Lower lobe of right lung (tissue), 2 donors: ENCODE data around the gene NEMP1. TPM values are rescaled to one million over a fixed set of nuclear protein-coding genes. Genes with fewer than 3 reads are reported as not detected.
A peak's percentile ranks its signal among the peaks of the same experiment; 100 is the strongest.
"Not testable (repeated sequence)": the region's sequence is repeated elsewhere in the genome, so short reads cannot be mapped to it uniquely, and the experiment has no call there.

ENCODE experiments used
- ATAC-seq, 2 donors: fragments of 200-7000 bp; cut with Tn5 transposase; one replicate each; pipeline ENCODE4 v1.9.1; 2020 to 2022; ENCODE audit warnings: mild to moderate bottlenecking in 2 of 2, moderate library complexity in 2 of 2
- DNase-seq: peaks from one replicate; pipeline ENCODE4 v3.0.0-alpha.2; 2020
- H3K27ac ChIP-seq: fragments of 200-600 bp; one replicate; pipeline ENCODE4 v1.8.0; 2022
- H3K27me3 ChIP-seq: fragments of 200-600 bp; one replicate; pipeline ENCODE4 v1.8.0; 2022; ENCODE audit warnings: low read depth
- H3K36me3 ChIP-seq: fragments of 200-600 bp; one replicate; pipeline ENCODE4 v1.8.0; 2022; ENCODE audit warnings: mild to moderate bottlenecking
- H3K4me1 ChIP-seq: fragments of 200-600 bp; one replicate; pipeline ENCODE4 v1.8.0; 2022
- H3K4me3 ChIP-seq: fragments of 200-600 bp; one replicate; pipeline ENCODE4 v1.8.0; 2022; ENCODE audit warnings: mild to moderate bottlenecking
- H3K9me3 ChIP-seq: fragments of 200-600 bp; one replicate; pipeline ENCODE4 v1.8.0; 2022
- CTCF ChIP-seq: fragments of 200-600 bp; IDR thresholded peaks from one replicate; pipeline ENCODE4 v1.8.0; 2022; ENCODE audit warnings: antibody characterized with exemption, mild to moderate bottlenecking
- intact Hi-C: fragments of 100-400 bp; cut with DNase I; formaldehyde crosslinking; loops from one replicate; pipeline ENCODE4 v1.11.0; 2022
- total RNA-seq: library from RNA; stranded (reverse); fragmentation: NEBNext Ultra II Directional; extraction: Animal tissue kit (Norgen Biotek cat#: 25700); gene quantifications from one replicate; pipeline ENCODE4 v1.2.1, GENCODE V29; 2021
- donor health status: DM: no; HTN: yes; CAD: no; lungs with severe emphysema.

Gene NEMP1
- total RNA-seq, 1 donor from 2014 or later: 19.1 TPM

GRCh38 chr12:57087010-57087690 is 8.6 kb upstream of the NEMP1 start:
- peak overlapping the region; percentile 99 for H3K27ac ChIP-seq
- peaks cover 15% of the 10 kb centered on the region for H3K36me3 ChIP-seq
- H3K4me1 ChIP-seq: peaks cover 43% of the 10 kb centered on the region
- intact Hi-C loops: no loop called here
- no peaks in the 10 kb centered on the region for H3K9me3 ChIP-seq
- no peaks in the 10 kb centered on the region for H3K27me3 ChIP-seq
- TF ChIP-seq CTCF: no peak
- peak; percentile 80 to 81 for ATAC-seq
- DNase-seq: peak; percentile 94
- peak overlapping the region; percentile 94 for H3K4me3 ChIP-seq

DNA sequence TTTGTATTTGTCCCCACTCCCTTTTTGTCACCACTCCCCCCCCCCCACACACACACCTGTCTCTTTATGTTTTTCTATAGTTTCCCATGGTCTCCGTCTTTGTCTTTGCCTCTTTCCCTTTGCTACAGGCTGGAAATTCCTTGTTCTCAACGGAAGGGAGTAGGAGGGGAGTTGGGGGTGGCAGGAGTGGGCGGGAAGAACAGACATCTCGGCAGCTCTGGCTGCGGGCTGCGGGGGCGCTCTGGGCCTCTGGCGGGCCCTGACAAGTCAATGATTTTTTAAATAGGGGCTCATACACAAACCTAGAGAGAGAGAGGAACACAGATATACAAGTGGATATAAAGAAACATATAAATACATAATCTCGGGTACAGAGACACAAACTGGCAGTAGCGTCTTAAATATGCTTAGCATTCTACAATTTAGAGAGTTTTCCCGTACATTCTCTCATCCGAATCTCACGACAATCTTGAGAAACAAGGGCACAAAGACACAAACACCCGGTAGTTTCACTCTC is 8.0 kb upstream of the NEMP1 start:
- TF ChIP-seq CTCF: peak; percentile 48
- intact Hi-C loops: no loop called here
- peak in 1 of 2 donors; percentile 25 for ATAC-seq
- H3K27ac ChIP-seq: peak overlapping the region; percentile 99
- DNase-seq: peak; percentile 76
- H3K4me1 ChIP-seq: peaks cover 37% of the 10 kb centered on the region
- peak overlapping the region; percentile 94 for H3K4me3 ChIP-seq
- H3K9me3 ChIP-seq: no peaks in the 10 kb centered on the region
- H3K36me3 ChIP-seq: peaks cover 9% of the 10 kb centered on the region
- no peaks in the 10 kb centered on the region for H3K27me3 ChIP-seq

DNA sequence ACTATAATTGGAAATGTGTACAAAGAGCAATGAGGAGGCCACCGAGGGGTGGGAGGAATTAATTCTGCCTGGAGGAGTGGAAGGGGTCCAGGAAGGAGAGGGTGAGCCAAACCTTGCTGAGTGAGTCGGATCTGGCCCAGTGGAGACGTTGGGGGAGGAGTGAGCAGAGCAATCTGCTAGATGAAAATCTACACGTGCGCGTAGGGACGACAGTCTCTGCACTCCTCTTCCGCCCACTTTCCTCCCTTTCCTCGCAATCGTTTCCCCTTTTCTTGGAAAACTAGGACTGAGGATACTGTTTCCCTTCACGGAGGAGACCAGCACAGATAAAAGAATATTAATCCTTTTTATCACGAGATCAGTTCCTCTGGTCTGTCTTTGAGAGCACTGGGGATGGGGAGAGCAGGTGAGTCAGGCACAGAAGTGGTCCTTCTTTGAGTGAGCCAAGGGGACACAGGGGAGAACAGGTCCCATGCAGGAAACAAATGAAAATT is 7.5 kb upstream of the NEMP1 start:
- intact Hi-C loops: no loop called here
- DNase-seq: no peak
- H3K9me3 ChIP-seq: no peaks in the 10 kb centered on the region

GRCh38 chr12:57080855-57081254 is 2.3 kb upstream of the NEMP1 start:
- Histone ChIP-seq H3K27ac (no peak overlapping the region), H3K4me3 (no peak overlapping the region), H3K9me3 (no peaks in the 10 kb centered on the region), H3K27me3 (no peaks in the 10 kb centered on the region), H3K36me3 (no peaks in the 10 kb centered on the region), H3K4me1 (peaks cover 27% of the 10 kb centered on the region)
- intact Hi-C loops: no loop called here
- no peak for TF ChIP-seq CTCF
- no peak for DNase-seq
- ATAC-seq: no peak

More for the DNA sequence above, 7.5 kb upstream of the NEMP1 start:
- H3K4me1 ChIP-seq: peaks cover 32% of the 10 kb centered on the region
- no peak for TF ChIP-seq CTCF
- H3K27ac ChIP-seq: peak overlapping the region; percentile 99
- no peak for ATAC-seq
- peak overlapping the region; percentile 94 for H3K4me3 ChIP-seq
- H3K27me3 ChIP-seq: no peaks in the 10 kb centered on the region
- H3K36me3 ChIP-seq: peaks cover 4% of the 10 kb centered on the region

- no peak overlapping the region for H3K4me3 ChIP-seq
- ATAC-seq (no peak), DNase-seq (no peak)
- H3K27ac ChIP-seq: peak overlapping the region; percentile 87
- H3K27me3 ChIP-seq: no peaks in the 10 kb centered on the region
- H3K36me3 ChIP-seq: no peaks in the 10 kb centered on the region
- intact Hi-C loops: no loop called here
- H3K9me3 ChIP-seq: no peaks in the 10 kb centered on the region
- no peak for TF ChIP-seq CTCF
- peaks cover 19% of the 10 kb centered on the region for H3K4me1 ChIP-seq
Measured at GRCh38 chr12:57079821-57080220, 1.2 kb upstream of the NEMP1 start.

DNA sequence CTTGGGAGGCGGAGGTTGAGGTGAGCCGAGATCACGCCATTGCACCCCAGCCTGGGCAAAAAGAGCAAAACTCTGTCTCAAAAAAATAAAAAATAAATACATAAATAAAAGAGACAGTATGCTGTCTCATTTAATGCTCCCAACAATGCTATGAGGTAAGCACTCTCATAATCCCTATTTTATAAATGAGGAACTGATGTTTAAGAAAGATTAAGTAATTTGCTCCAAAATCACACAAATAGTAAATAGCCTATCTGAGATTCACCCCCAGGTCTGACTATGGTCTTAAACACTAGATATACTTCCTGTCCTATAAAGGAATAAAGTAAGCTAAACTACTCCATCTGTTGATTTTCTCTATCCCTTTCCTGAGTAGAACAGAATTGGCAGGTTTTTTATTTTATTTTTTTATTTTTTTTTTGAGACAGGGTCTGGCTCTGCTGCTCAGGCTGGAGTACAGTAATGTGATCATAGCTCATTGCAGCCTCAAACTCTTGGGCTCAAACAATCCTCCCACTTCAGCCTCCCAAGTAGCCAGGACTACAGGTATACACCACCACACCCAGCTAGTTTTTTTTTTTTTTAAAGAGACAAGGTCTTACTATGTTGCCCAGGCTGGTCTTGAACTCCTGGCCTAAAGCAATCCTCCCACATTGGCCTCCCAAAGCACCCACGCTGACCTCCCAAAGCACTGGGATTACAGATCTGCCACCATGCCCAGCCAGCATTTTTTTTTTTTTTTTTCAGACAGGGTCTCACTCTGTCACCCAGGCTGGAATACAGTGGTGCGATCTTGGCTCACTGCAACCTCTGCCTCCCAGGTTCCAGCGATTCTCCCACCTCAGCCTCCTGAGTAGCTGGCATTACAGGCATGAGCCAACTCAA is 4.8 kb downstream of the NEMP1 start:
- DNase-seq, ATAC-seq, H3K27me3 ChIP-seq, intact Hi-C loops, H3K4me3 ChIP-seq, H3K27ac ChIP-seq, H3K9me3 ChIP-seq: not testable (repeated sequence)
- H3K4me1 ChIP-seq: peaks cover 21% of the 10 kb centered on the region
- peaks cover 28% of the 10 kb centered on the region for H3K36me3 ChIP-seq
